ENCODE measurements around the gene MAP3K15.

- TF ChIP-seq CTCF (IDR thresholded peaks at IDR 0.05; ENCODE audit: insufficient read depth, low read length) = peak; percentile 43
- no peak for TF ChIP-seq POLR2AphosphoS5 (IDR thresholded peaks at IDR 0.05; ENCODE audit: low read depth)
- no peak for TF ChIP-seq REST (IDR thresholded peaks at IDR 0.05; ENCODE audit: insufficient replicate concordance, low read depth)
Observed at GRCh38 chrX:19544693-19545305, 29.5 kb upstream of the MAP3K15 start.
